SH-SY5Y (cell line): ENCODE measurements around the gene TMEM30A.

Source experiments
- GATA2 ChIP-seq: IDR thresholded peaks from 2 replicates; pipeline ENCODE4 v1.6.1; 2011; ENCODE audit warnings: mild to moderate bottlenecking, low read depth, low read length
- GATA3 ChIP-seq: IDR thresholded peaks from 2 replicates; pipeline ENCODE4 v1.6.1; 2011; ENCODE audit warnings: low read depth, mild to moderate bottlenecking, low read length, moderate library complexity

DNA sequence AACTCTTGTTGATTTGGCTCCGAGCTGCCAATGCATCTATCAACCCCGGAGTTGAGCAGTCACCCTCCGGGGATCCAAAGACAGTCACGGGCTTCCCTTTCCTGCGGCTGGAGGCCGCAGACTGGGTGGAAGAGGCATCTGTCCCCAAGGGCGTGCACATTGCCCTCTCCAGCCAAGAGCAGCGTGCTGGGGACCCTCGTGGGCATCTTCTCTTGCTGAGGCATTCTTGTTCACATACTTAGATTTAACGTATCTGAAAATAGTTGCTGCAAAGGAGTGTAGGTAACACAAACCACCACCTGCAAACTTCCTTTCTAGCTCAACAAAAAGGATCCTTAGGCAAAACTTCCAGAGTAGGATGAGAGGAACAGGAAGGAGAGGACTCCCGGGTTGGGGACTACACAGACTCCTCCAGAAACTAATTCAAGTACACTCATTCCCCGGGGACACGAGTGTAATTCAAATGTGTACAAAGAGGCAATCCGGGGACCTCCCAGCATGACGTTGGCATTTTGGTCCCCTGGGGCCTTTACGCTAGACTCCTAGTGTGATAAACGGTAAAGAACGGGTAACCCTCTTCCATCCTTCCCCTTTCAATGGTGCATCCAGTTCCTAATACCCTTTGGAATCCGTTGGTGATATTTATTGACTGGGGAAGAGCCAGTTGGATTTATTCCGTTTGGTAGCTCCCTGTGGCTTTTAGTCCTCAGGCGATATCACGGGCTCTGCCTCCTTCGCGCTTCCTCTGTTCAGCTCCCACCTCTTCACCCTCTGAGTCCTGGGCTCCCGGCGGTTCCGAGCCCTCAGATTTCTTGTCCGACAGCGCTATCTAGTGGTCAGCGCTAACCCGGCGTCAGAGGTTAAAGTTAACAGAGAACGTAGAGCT is 76.1 kb downstream of the TMEM30A start:
- TF ChIP-seq GATA2 (no peak), GATA3 (no peak)
